Astrocyte (in vitro differentiated cells and primary cell): ENCODE data around the gene FAM107B. TPM values are rescaled to one million over a fixed set of nuclear protein-coding genes. Genes with fewer than 3 reads are reported as not detected.
A peak's percentile ranks its signal among the peaks of the same experiment; 100 is the strongest.

Source experiments
- DNase-seq: peaks from one replicate; pipeline ENCODE4 v3.0.0-alpha.2; 2010; ENCODE audit warnings: low read depth
- FAIRE-seq: peaks from 2 replicates; lab custom pipeline; 2011; peaks lifted over from hg19 to GRCh38; lab: Jason Lieb, UNC
- H2AFZ ChIP-seq: 2 replicates; pipeline ENCODE4 v1.6.0; 2012; ENCODE audit warnings: low read depth, low read length, inconsistent platforms
- H3K27ac ChIP-seq: 2 replicates; pipeline ENCODE4 v1.5.1; 2011; ENCODE audit warnings: low read depth, low read length, inconsistent platforms
- H3K27me3 ChIP-seq: 2 replicates; pipeline ENCODE4 v1.6.0; 2011; ENCODE audit warnings: low read length, inconsistent platforms; ENCODE audit not compliant: insufficient read depth
- H3K36me3 ChIP-seq: 2 replicates; pipeline ENCODE4 v1.5.1; 2011; ENCODE audit warnings: low read length, inconsistent platforms; ENCODE audit not compliant: insufficient read depth
- H3K4me1 ChIP-seq: 2 replicates; pipeline ENCODE4 v1.5.1; 2011; ENCODE audit warnings: low read length, inconsistent platforms; ENCODE audit not compliant: insufficient read depth
- H3K4me2 ChIP-seq: 2 replicates; pipeline ENCODE4 v1.6.0; 2012; ENCODE audit warnings: low read length, inconsistent platforms
- H3K4me3 ChIP-seq: 2 replicates; pipeline ENCODE4 v1.5.1; 2011; ENCODE audit warnings: low read depth, mild to moderate bottlenecking, low read length, inconsistent platforms; ENCODE audit not compliant: insufficient read depth
- H3K79me2 ChIP-seq: 2 replicates; pipeline ENCODE4 v1.6.0; 2012; ENCODE audit warnings: mild to moderate bottlenecking, low read length, inconsistent platforms; ENCODE audit not compliant: insufficient read depth
- H3K9ac ChIP-seq: 2 replicates; pipeline ENCODE4 v1.6.0; 2012; ENCODE audit warnings: mild to moderate bottlenecking, low read length, inconsistent platforms
- H3K9me3 ChIP-seq: 2 replicates; pipeline ENCODE4 v1.5.1; 2012; ENCODE audit warnings: low read depth, mild to moderate bottlenecking, low read length, inconsistent platforms; ENCODE audit not compliant: insufficient read depth
- H4K20me1 ChIP-seq: 2 replicates; pipeline ENCODE4 v1.6.0; 2012; ENCODE audit warnings: low read length, inconsistent platforms; ENCODE audit not compliant: insufficient read depth
- H3K27ac Mint-ChIP-seq: one replicate; pipeline ENCODE4 v1.8.0; 2021; ENCODE audit warnings: mild to moderate bottlenecking, mixed read lengths; ENCODE audit not compliant: unreplicated experiment
- H3K27me3 Mint-ChIP-seq: one replicate; pipeline ENCODE4 v1.8.0; 2021; ENCODE audit warnings: low read depth, mixed read lengths; ENCODE audit not compliant: unreplicated experiment
- H3K36me3 Mint-ChIP-seq: one replicate; pipeline ENCODE4 v1.8.0; 2021; ENCODE audit warnings: low read depth, mixed read lengths; ENCODE audit not compliant: unreplicated experiment
- H3K4me1 Mint-ChIP-seq: one replicate; pipeline ENCODE4 v1.8.0; 2021; ENCODE audit warnings: low read depth, mixed read lengths; ENCODE audit not compliant: unreplicated experiment
- H3K4me3 Mint-ChIP-seq: one replicate; pipeline ENCODE4 v1.8.0; 2021; ENCODE audit warnings: mild to moderate bottlenecking, moderate library complexity, mixed read lengths; ENCODE audit not compliant: unreplicated experiment
- H3K9me3 Mint-ChIP-seq: one replicate; pipeline ENCODE4 v1.8.0; 2021; ENCODE audit warnings: mild to moderate bottlenecking, mixed read lengths; ENCODE audit not compliant: unreplicated experiment
- EZH2 ChIP-seq: IDR thresholded peaks from 2 replicates; pipeline ENCODE4 v1.6.1; 2012; ENCODE audit warnings: mild to moderate bottlenecking, low read length, inconsistent platforms; ENCODE audit not compliant: insufficient read depth
- total RNA-seq: library from RNA; stranded (reverse); gene quantifications from 2 replicates; pipeline ENCODE4 v1.2.1, GENCODE V29; 2021
- TF ChIP-seq, protein P1 (sequence below): IDR thresholded peaks from 2 replicates; pipeline ENCODE4 v1.5.1; 2011; ENCODE audit warnings: low read depth, mild to moderate bottlenecking, inconsistent platforms, low read length, moderate library complexity; ENCODE audit not compliant: insufficient read depth

FAM107B gene
- total RNA-seq, 1 donor from 2014 or later, result 36.0 TPM

DNA sequence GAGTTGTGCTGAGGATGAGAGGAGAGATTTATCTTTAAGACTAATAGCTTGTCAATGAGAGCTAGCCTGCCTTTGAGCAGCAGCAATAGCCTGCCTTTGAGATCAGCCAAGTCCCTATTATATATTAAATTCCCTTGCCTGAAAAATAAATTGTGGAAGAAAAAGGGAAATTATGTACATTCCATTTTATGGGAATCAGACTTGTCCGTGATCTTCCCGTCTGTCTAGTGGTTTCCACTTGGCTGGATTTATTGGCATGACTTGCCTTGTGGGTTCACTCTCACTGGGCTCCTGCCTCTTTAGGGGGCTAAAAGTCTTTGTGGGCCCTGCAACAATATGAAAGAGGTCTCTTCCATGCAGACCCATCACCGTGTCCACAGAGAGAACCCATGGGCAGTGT is 272.3 kb downstream of the FAM107B start:
- peaks cover 2% of the 10 kb centered on the region for H3K4me1 Mint-ChIP-seq
- no peaks in the 10 kb centered on the region for H3K36me3 ChIP-seq
- FAIRE-seq (no peak), DNase-seq (peak; percentile 53)
- H3K4me1 ChIP-seq, result no peaks in the 10 kb centered on the region
- no peak overlapping the region for H3K27ac ChIP-seq
- no peak overlapping the region for H3K4me2 ChIP-seq
- H3K36me3 Mint-ChIP-seq, result peaks cover 6% of the 10 kb centered on the region
- H3K27me3 Mint-ChIP-seq, result no peaks in the 10 kb centered on the region
- no peak overlapping the region for H3K4me3 Mint-ChIP-seq
- no peak for TF ChIP-seq EZH2
- TF ChIP-seq, protein P1, sequence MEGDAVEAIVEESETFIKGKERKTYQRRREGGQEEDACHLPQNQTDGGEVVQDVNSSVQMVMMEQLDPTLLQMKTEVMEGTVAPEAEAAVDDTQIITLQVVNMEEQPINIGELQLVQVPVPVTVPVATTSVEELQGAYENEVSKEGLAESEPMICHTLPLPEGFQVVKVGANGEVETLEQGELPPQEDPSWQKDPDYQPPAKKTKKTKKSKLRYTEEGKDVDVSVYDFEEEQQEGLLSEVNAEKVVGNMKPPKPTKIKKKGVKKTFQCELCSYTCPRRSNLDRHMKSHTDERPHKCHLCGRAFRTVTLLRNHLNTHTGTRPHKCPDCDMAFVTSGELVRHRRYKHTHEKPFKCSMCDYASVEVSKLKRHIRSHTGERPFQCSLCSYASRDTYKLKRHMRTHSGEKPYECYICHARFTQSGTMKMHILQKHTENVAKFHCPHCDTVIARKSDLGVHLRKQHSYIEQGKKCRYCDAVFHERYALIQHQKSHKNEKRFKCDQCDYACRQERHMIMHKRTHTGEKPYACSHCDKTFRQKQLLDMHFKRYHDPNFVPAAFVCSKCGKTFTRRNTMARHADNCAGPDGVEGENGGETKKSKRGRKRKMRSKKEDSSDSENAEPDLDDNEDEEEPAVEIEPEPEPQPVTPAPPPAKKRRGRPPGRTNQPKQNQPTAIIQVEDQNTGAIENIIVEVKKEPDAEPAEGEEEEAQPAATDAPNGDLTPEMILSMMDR, result no peak
- H3K27me3 ChIP-seq, result no peaks in the 10 kb centered on the region
- H3K9me3 ChIP-seq, result no peaks in the 10 kb centered on the region
- H3K9ac ChIP-seq, result no peak overlapping the region
- H3K79me2 ChIP-seq, result no peaks in the 10 kb centered on the region
- no peak overlapping the region for H3K27ac Mint-ChIP-seq
- H3K9me3 Mint-ChIP-seq, result no peaks in the 10 kb centered on the region
- no peak overlapping the region for H3K4me3 ChIP-seq
- no peak overlapping the region for H2AFZ ChIP-seq
- no peaks in the 10 kb centered on the region for H4K20me1 ChIP-seq

DNA sequence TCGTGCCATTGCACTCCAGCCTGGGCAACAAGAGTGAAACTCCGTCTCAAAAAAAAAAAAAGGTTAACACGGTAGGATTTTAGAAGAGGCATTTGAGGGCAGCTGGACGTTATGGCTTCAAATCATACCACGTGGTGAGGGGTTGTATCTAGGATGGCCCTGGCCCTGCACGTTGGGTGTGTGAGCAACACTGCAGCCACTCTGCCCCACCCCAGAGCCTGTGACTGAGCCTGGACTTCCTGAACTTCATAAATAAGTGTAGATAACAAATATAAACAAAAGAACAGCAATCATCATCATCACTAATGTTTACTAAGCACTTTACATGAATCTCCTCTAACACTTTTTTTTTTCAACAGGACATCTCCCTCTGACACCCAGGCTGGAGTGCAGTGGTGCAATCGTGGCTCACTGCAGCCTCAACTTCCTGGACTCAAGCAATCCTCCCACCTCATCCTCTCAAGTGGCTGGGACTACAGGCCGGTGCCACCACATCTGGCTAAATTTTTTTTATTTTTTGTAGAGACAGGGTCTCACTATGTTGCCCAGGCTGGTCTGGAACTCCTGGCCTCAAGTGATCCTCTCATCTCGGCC is 274.4 kb downstream of the FAM107B start:
- FAIRE-seq, result no peak
- H3K4me3 ChIP-seq, result no peak overlapping the region
- H4K20me1 ChIP-seq, result no peaks in the 10 kb centered on the region
- no peak overlapping the region for H3K27ac Mint-ChIP-seq
- H3K36me3 Mint-ChIP-seq, result peaks cover 3% of the 10 kb centered on the region
- H3K36me3 ChIP-seq, result no peaks in the 10 kb centered on the region
- H3K9ac ChIP-seq, result no peak overlapping the region
- H3K4me1 ChIP-seq, result no peaks in the 10 kb centered on the region
- no peaks in the 10 kb centered on the region for H3K27me3 Mint-ChIP-seq
- no peaks in the 10 kb centered on the region for H3K27me3 ChIP-seq
- peaks cover 2% of the 10 kb centered on the region for H3K4me1 Mint-ChIP-seq
- TF ChIP-seq, protein P1, result no peak
- no peak overlapping the region for H3K27ac ChIP-seq
- no peaks in the 10 kb centered on the region for H3K79me2 ChIP-seq
- H3K9me3 ChIP-seq, result no peaks in the 10 kb centered on the region
- no peak overlapping the region for H2AFZ ChIP-seq
- no peak for DNase-seq
- no peak overlapping the region for H3K4me2 ChIP-seq
- no peak overlapping the region for H3K4me3 Mint-ChIP-seq
- no peaks in the 10 kb centered on the region for H3K9me3 Mint-ChIP-seq

DNA sequence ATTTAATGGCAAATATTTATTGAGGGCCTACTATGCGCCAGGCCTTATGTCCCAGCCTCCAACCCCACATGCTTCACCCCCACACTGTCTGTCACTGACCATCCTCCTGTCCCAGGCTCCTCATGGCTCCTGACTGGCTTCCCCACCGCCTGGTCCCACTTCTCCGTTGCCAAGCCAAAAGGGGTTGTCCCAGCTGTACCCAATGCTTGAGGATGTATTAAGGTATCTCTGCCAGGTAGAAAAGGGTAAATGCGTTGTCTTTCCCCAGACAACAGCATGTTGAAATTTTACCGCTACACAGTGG is 275.1 kb downstream of the FAM107B start:
- no peaks in the 10 kb centered on the region for H3K79me2 ChIP-seq
- TF ChIP-seq, protein P1, result no peak
- TF ChIP-seq EZH2, result no peak
- Mint-ChIP-seq H3K36me3 (no peaks in the 10 kb centered on the region), H3K27me3 (no peaks in the 10 kb centered on the region), H3K27ac (no peak overlapping the region), H3K4me1 (peaks cover 2% of the 10 kb centered on the region), H3K9me3 (no peaks in the 10 kb centered on the region), H3K4me3 (no peak overlapping the region)
- no peak overlapping the region for H3K27ac ChIP-seq
- DNase-seq (no peak), FAIRE-seq (no peak)
- H3K36me3 ChIP-seq, result no peaks in the 10 kb centered on the region
- H4K20me1 ChIP-seq, result no peaks in the 10 kb centered on the region
- H3K4me2 ChIP-seq, result no peak overlapping the region
- no peak overlapping the region for H3K4me3 ChIP-seq
- H3K9me3 ChIP-seq, result no peaks in the 10 kb centered on the region
- H3K9ac ChIP-seq, result no peak overlapping the region
- H3K27me3 ChIP-seq, result no peaks in the 10 kb centered on the region
- H2AFZ ChIP-seq, result no peak overlapping the region
- no peaks in the 10 kb centered on the region for H3K4me1 ChIP-seq
